DOHH2 (cell line): ENCODE results near the gene GRB10.

Experiments
- CTCF ChIP-seq: fragments of 200-600 bp; sonication (generic); IDR thresholded peaks from one replicate; pipeline ENCODE4 v1.5.1; 2014; ENCODE audit warnings: antibody characterized with exemption, mild to moderate bottlenecking, low read depth, low read length; ENCODE audit not compliant: poor library complexity, severe bottlenecking
- EZH2phosphoT487 ChIP-seq: fragments of 200-600 bp; sonication (generic); IDR thresholded peaks from 2 replicates; pipeline ENCODE4 v1.6.1; 2017; ENCODE audit warnings: borderline replicate concordance, mild to moderate bottlenecking, antibody characterized with exemption, low read length, moderate library complexity, mixed read lengths

- TF ChIP-seq CTCF = no peak
- no peak for TF ChIP-seq EZH2phosphoT487
Measured at GRCh38 chr7:50743893-50744292, 38.8 kb downstream of the GRB10 start.
